Right lobe of liver (tissue), 4 donors: ENCODE measurements around the gene SLC24A1.

Source experiments
- CTCF ChIP-seq, 4 donors: fragments of 200-600 bp in 3 of 4; fragments of 450-650 bp in 1 of 4; IDR thresholded peaks; one replicate each; pipeline versions ENCODE4 v1.5.1 to v1.8.0; 2016 to 2022; ENCODE audit warnings: antibody characterized with exemption in 4 of 4, mild to moderate bottlenecking in 2 of 4
- POLR2A ChIP-seq: fragments of 450-650 bp; IDR thresholded peaks from one replicate; pipeline ENCODE4 v1.6.1; 2017; ENCODE audit warnings: antibody characterized with exemption, mild to moderate bottlenecking
- donor health status: DM: no; HTN: no; CAD: no.
- donor health status: DM: no; HTN: no; CAD: no.
- donor health status: DM: no; HTN: yes; CAD: no.

GRCh38 chr15:65690778-65691177 is 69.0 kb downstream of the SLC24A1 start:
- TF ChIP-seq CTCF (IDR thresholded peaks at IDR 0.05) (no peak), POLR2A (no peak)
